HCT116 (cell line): Measurements from ENCODE around the gene SCN4A.

Experiments
- CBX3 ChIP-seq: IDR thresholded peaks from 2 replicates; pipeline ENCODE4 v1.6.1; 2012; ENCODE audit warnings: low read depth
- CTCF ChIP-seq, 3 experiments: fragments of 200-600 bp in 1 of 3; sonication (generic) in 1 of 3; IDR thresholded peaks in 2 of 3; conservative IDR thresholded peaks in 1 of 3; 2 replicates each; pipeline ENCODE4 v1.5.1; 2012 to 2017; ENCODE audit warnings: low read depth in 2 of 3, low read length in 2 of 3, antibody characterized with exemption in 1 of 3, borderline replicate concordance in 1 of 3, control low read depth in 1 of 3, mild to moderate bottlenecking in 1 of 3, mixed read lengths in 1 of 3, mixed run types in 1 of 3, moderate library complexity in 1 of 3; ENCODE audit not compliant: insufficient read depth in 1 of 3
- EZH2 ChIP-seq: fragments of 200-600 bp; sonication (generic); IDR thresholded peaks from 2 replicates; pipeline ENCODE4 v1.6.1; 2017; ENCODE audit warnings: antibody characterized with exemption, mixed run types
- EZH2phosphoT487 ChIP-seq: fragments of 200-600 bp; IDR thresholded peaks from 2 replicates; pipeline ENCODE4 v1.6.1; 2018; ENCODE audit warnings: antibody characterized with exemption, borderline replicate concordance
- JUND ChIP-seq: IDR thresholded peaks from 2 replicates; pipeline ENCODE4 v1.6.1; 2012
- MAX ChIP-seq: IDR thresholded peaks from 2 replicates; pipeline ENCODE4 v1.6.1; 2012
- POLR2A ChIP-seq: IDR thresholded peaks from 2 replicates; pipeline ENCODE4 v1.7.0; 2011; ENCODE audit warnings: borderline replicate concordance; ENCODE audit not compliant: insufficient read depth, insufficient read length; ENCODE audit errors: extremely low read depth
- POLR2AphosphoS5 ChIP-seq: IDR thresholded peaks from 2 replicates; pipeline ENCODE4 v1.6.1; 2011; ENCODE audit warnings: mild to moderate bottlenecking, low read depth, low read length, moderate library complexity
- REST ChIP-seq: IDR thresholded peaks from 2 replicates; pipeline ENCODE4 v1.6.1; 2012; ENCODE audit warnings: low read depth
- ZBTB33 ChIP-seq: IDR thresholded peaks from 2 replicates; pipeline ENCODE4 v1.6.1; 2011; ENCODE audit warnings: mild to moderate bottlenecking, low read length, moderate library complexity; ENCODE audit not compliant: insufficient replicate concordance; ENCODE audit errors: extremely low read depth

- TF ChIP-seq CTCF (IDR thresholded peaks at IDR 0.05 in 2 of 3, conservative IDR thresholded peaks at IDR 0.05 in 1 of 3; ENCODE audit: borderline replicate concordance in 1 of 3, insufficient read depth in 1 of 3, low read depth in 2 of 3, low read length in 2 of 3) (no peak), EZH2phosphoT487 (no peak), EZH2 (no peak), POLR2A (no peak), REST (no peak), POLR2AphosphoS5 (no peak), MAX (no peak), CBX3 (no peak), JUND (no peak), ZBTB33 (no peak)
These were observed 35.1 kb upstream of the SCN4A start for GRCh38 chr17:64007838-64008282.
